Thoracic aorta (tissue), 2 donors: ENCODE measurements around the gene TFF2. TPM values are rescaled to one million over a fixed set of nuclear protein-coding genes. Genes with fewer than 3 reads are reported as not detected.

Experiments used
- ATAC-seq: fragments of 150-250 bp; one replicate; pipeline ENCODE4 v1.8.0; 2017; ENCODE audit warnings: low read depth; ENCODE audit not compliant: insufficient number of reproducible peaks, low FRiP score
- DNase-seq: peaks from one replicate; pipeline ENCODE4 v3.0.0-alpha.2; 2020; ENCODE audit warnings: low spot score
- H3K27ac ChIP-seq, 2 donors: fragments of 200-600 bp; sonication (generic); 1 replicate in 1 of 2; 2 replicates in 1 of 2; pipeline ENCODE4 v1.5.1; 2016; ENCODE audit warnings: mild to moderate bottlenecking in 2 of 2, moderate library complexity in 2 of 2
- H3K27me3 ChIP-seq: fragments of 200-600 bp; sonication (generic); replicated peaks from 2 replicates; pipeline ENCODE4 v1.6.0; 2016; ENCODE audit warnings: mild to moderate bottlenecking; ENCODE audit not compliant: insufficient read depth
- H3K36me3 ChIP-seq: fragments of 200-600 bp; sonication (generic); one replicate; pipeline ENCODE4 v1.5.1; 2016
- H3K4me1 ChIP-seq, 2 donors: fragments of 200-600 bp; sonication (generic); 1 replicate in 1 of 2; 2 replicates in 1 of 2; pipeline versions ENCODE4 v1.5.1 to v1.6.0; 2016; ENCODE audit warnings: low read depth in 2 of 2, mild to moderate bottlenecking in 1 of 2; ENCODE audit not compliant: control insufficient read depth in 1 of 2
- H3K4me3 ChIP-seq: fragments of 200-600 bp; sonication (generic); 2 replicates; pipeline ENCODE4 v1.5.1; 2016; ENCODE audit warnings: mild to moderate bottlenecking
- H3K9me3 ChIP-seq: fragments of 200-600 bp; sonication (generic); 2 replicates; pipeline ENCODE4 v1.5.1; 2016
- total RNA-seq, 2 donors: library from RNA; depleted of rRNA; stranded (reverse); fragments of >200 nt; gene quantifications; one replicate each; pipeline versions ENCODE4 v1.1.0 to v1.2.3, GENCODE V29; 2016
- TF ChIP-seq, protein P1 (sequence below): fragments of 200-600 bp; sonication (generic); IDR thresholded peaks from one replicate; pipeline ENCODE4 v1.5.1; 2019; ENCODE audit warnings: antibody characterized with exemption

Gene TFF2
- total RNA-seq, 2 donors from 2014 or later, result 17.0 TPM; not detected in 1

DNA sequence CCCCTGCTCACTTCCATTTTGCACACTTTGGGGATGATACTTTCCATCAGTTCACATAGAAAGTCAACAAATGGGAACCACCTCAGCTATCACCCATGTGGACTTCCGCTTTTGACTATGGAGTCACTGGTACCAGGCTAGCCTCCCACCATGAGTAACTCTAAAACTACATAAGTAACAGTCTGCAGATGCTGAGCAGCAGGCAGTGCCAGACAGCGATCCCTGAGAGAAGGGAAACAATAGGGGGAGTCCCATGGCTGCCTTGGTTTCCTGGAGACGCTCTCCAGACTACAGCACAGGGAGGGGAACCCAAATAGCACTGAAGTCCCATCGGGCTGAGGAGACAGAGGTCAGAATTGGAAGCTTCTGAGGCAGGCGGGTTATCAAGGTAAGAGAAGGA is 2.8 kb upstream of the TFF2 start:
- DNase-seq, result no peak
- no peak overlapping the region for H3K4me3 ChIP-seq
- H3K27me3 ChIP-seq, result no peaks in the 10 kb centered on the region
- peaks cover 4% of the 10 kb centered on the region for H3K9me3 ChIP-seq
- H3K4me1 ChIP-seq, result no peaks in the 10 kb centered on the region
- H3K27ac ChIP-seq, result no peak overlapping the region
- no peaks in the 10 kb centered on the region for H3K36me3 ChIP-seq
- ATAC-seq, result no peak
- TF ChIP-seq, protein P1, sequence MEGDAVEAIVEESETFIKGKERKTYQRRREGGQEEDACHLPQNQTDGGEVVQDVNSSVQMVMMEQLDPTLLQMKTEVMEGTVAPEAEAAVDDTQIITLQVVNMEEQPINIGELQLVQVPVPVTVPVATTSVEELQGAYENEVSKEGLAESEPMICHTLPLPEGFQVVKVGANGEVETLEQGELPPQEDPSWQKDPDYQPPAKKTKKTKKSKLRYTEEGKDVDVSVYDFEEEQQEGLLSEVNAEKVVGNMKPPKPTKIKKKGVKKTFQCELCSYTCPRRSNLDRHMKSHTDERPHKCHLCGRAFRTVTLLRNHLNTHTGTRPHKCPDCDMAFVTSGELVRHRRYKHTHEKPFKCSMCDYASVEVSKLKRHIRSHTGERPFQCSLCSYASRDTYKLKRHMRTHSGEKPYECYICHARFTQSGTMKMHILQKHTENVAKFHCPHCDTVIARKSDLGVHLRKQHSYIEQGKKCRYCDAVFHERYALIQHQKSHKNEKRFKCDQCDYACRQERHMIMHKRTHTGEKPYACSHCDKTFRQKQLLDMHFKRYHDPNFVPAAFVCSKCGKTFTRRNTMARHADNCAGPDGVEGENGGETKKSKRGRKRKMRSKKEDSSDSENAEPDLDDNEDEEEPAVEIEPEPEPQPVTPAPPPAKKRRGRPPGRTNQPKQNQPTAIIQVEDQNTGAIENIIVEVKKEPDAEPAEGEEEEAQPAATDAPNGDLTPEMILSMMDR, result no peak

- TF ChIP-seq, protein P1, result no peak
- no peak for ATAC-seq
Measured at GRCh38 chr21:42352441-42353095, 1.8 kb upstream of the TFF2 start.

GRCh38 chr21:42351626-42352440 is 1.0 kb upstream of the TFF2 start:
- ATAC-seq (no peak), DNase-seq (no peak)
- Histone ChIP-seq H3K27me3 (no peaks in the 10 kb centered on the region), H3K4me3 (no peak overlapping the region), H3K27ac (no peak overlapping the region), H3K4me1 (no peaks in the 10 kb centered on the region), H3K36me3 (no peaks in the 10 kb centered on the region), H3K9me3 (peaks cover 4% of the 10 kb centered on the region)
- TF ChIP-seq, protein P1, result no peak

More at GRCh38 chr21:42352441-42353095, 1.8 kb upstream of the TFF2 start:
- Histone ChIP-seq H3K36me3 (no peaks in the 10 kb centered on the region), H3K4me1 (no peaks in the 10 kb centered on the region), H3K27ac (no peak overlapping the region), H3K4me3 (no peak overlapping the region), H3K27me3 (no peaks in the 10 kb centered on the region), H3K9me3 (peaks cover 4% of the 10 kb centered on the region)
- no peak for DNase-seq

GRCh38 chr21:42350318-42350910 is 380 bp downstream of the TFF2 start:
- TF ChIP-seq, protein P1, result no peak
- Histone ChIP-seq H3K36me3 (no peaks in the 10 kb centered on the region), H3K9me3 (peaks cover 1% of the 10 kb centered on the region), H3K4me3 (no peak overlapping the region), H3K27ac (no peak overlapping the region), H3K4me1 (no peaks in the 10 kb centered on the region), H3K27me3 (no peaks in the 10 kb centered on the region)
- ATAC-seq, result no peak
- no peak for DNase-seq
